GM19395 (cell line): ENCODE measurements around the gene GPR50.

ENCODE experiments used
- ATAC-seq: cut with Tn5 transposase; IDR thresholded peaks from one replicate; pipeline ENCODE4 v1.9.1; 2021; ENCODE audit warnings: mild to moderate bottlenecking, moderate library complexity; ENCODE audit not compliant: unreplicated experiment

GPR50 gene

DNA sequence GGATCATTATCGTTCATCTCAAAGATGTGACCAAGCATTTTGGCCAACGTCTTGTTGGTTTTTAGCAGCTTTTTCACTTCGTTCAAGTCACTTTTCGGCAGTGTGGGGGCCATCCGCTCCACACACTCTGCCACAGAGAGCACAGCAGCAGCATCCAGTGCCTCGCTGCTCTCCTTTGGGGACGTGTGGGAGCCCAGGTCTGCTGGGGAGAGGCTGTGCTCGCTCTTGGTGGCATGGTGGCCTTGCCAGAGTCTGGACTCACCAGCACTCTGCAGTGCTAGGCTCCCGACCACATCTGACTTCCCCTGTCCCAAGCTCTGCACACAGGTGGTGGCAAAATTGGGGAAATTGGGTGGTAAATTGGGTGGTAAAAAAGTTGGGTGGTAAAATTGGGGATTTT is 50.6 kb downstream of the GPR50 start:
- ATAC-seq = no peak

DNA sequence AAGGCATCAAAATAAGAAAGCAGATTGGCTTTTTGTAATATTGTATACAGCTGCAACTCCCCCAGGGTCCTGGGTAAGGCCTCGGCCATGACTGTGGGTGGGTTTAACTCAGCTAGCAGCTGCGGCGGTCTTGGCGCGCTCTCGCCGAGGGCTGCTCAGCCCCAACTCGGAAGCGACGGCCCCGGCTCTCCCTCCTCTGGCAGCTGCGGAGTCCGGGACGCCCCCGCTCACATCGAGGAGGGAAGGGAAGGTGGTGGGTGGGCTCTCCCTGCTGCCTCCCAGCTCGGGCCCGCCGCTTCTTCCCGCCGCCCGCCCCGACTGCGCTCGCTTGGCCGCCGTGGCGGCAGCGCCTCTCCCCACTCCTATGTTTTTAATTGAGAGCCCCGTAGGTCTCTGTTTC is 51.2 kb downstream of the GPR50 start:
- no peak for ATAC-seq

- no peak for ATAC-seq
Observed at GRCh38 chrX:151228935-151229334, 52.6 kb downstream of the GPR50 start.
